K562 (cell line): ENCODE results near the gene ITPR1. TPM values are rescaled to one million over a fixed set of nuclear protein-coding genes. Genes with fewer than 3 reads are reported as not detected.

ENCODE experiments used
- ATF1 ChIP-seq, 2 experiments: fragments of 450-650 bp in 1 of 2; IDR thresholded peaks; 2 replicates each; pipeline ENCODE4 v1.6.1; 2016; ENCODE audit warnings: missing compliant biosample characterization in 1 of 2, missing genetic modification characterization in 1 of 2
- CGGBP1 ChIP-seq: fragments of 250-450 bp; sonication (Bioruptor Pico); IDR thresholded peaks from 2 replicates; pipeline ENCODE4 v1.9.0; 2021; ENCODE audit warnings: mild to moderate bottlenecking
- CREB1 ChIP-seq, 2 experiments: sonication (generic) in 1 of 2; formaldehyde crosslinking in 1 of 2; IDR thresholded peaks; 2 replicates each; pipeline versions ENCODE4 v1.6.1 to v1.8.0; 2012 to 2022; ENCODE audit warnings: inconsistent platforms in 1 of 2, mild to moderate bottlenecking in 1 of 2, missing genetic modification reagents in 1 of 2, moderate library complexity in 1 of 2
- ELK3 ChIP-seq: fragments of 450-650 bp; formaldehyde crosslinking; IDR thresholded peaks from 2 replicates; pipeline ENCODE4 v1.4.0; 2020; ENCODE audit warnings: mild to moderate bottlenecking
- HNRNPLL ChIP-seq: fragments of 200-400 bp; formaldehyde crosslinking; IDR thresholded peaks from 2 replicates; pipeline ENCODE4 v1.6.1; 2017; ENCODE audit warnings: low read length, low read depth, mild to moderate bottlenecking; ENCODE audit not compliant: poor library complexity, severe bottlenecking
- MAX ChIP-seq: sonication (generic); formaldehyde crosslinking; IDR thresholded peaks from 2 replicates; pipeline ENCODE4 v1.9.0; 2022; ENCODE audit warnings: mild to moderate bottlenecking, missing genetic modification reagents
- MEF2A ChIP-seq: IDR thresholded peaks from 2 replicates; pipeline ENCODE4 v1.6.1; 2011; ENCODE audit warnings: low read depth, mild to moderate bottlenecking, low read length, moderate library complexity; ENCODE audit not compliant: control insufficient read depth
- MTA3 ChIP-seq: fragments of 450-650 bp; formaldehyde crosslinking; IDR thresholded peaks from 2 replicates; pipeline ENCODE4 v1.6.1; 2017; ENCODE audit warnings: mild to moderate bottlenecking, borderline replicate concordance
- MXD1 ChIP-seq: fragments of 250-450 bp; sonication (Bioruptor Pico); IDR thresholded peaks from 2 replicates; pipeline ENCODE4 v1.8.0; 2021; ENCODE audit warnings: borderline replicate concordance, mild to moderate bottlenecking, moderate library complexity; ENCODE audit not compliant: poor library complexity, severe bottlenecking
- PHF8 ChIP-seq: fragments of 200-600 bp; sonication (generic); IDR thresholded peaks from 2 replicates; pipeline ENCODE4 v1.6.1; 2012; ENCODE audit warnings: mixed run types, mild to moderate bottlenecking, inconsistent platforms, low read length, moderate library complexity, borderline replicate concordance
- PRMT5 ChIP-seq: sonication (generic); formaldehyde crosslinking; IDR thresholded peaks from 2 replicates; pipeline ENCODE4 v1.5.0; 2020; ENCODE audit warnings: missing genetic modification reagents
- RERE ChIP-seq: sonication (generic); formaldehyde crosslinking; IDR thresholded peaks from 2 replicates; pipeline ENCODE4 v1.8.0; 2023; ENCODE audit warnings: missing genetic modification reagents, mild to moderate bottlenecking, borderline replicate concordance
- THRB ChIP-seq: fragments of 450-650 bp; formaldehyde crosslinking; conservative IDR thresholded peaks from 2 replicates; pipeline ENCODE4 v1.4.0; 2022; ENCODE audit warnings: mild to moderate bottlenecking, missing genetic modification characterization
- ZFX ChIP-seq: sonication (generic); formaldehyde crosslinking; IDR thresholded peaks from 2 replicates; pipeline ENCODE4 v1.8.0; 2022; ENCODE audit warnings: mild to moderate bottlenecking, missing genetic modification reagents, moderate library complexity
- ZNF263 ChIP-seq: sonication (generic); formaldehyde crosslinking; IDR thresholded peaks from 2 replicates; pipeline ENCODE4 v1.8.0; 2022; ENCODE audit warnings: mild to moderate bottlenecking, missing genetic modification reagents, borderline replicate concordance
- ZNF696 ChIP-seq: fragments of 250-450 bp; sonication (Bioruptor Pico); conservative IDR thresholded peaks from 2 replicates; pipeline ENCODE4 v1.4.0; 2020; ENCODE audit warnings: mild to moderate bottlenecking, moderate library complexity
- polyA plus RNA-seq, 8 experiments: library from polyadenylated mRNA; depleted of rRNA in 4 of 8; stranded (reverse) in 5 of 8; unstranded in 3 of 8; fragments of >200 nt; fragmentation: Nextera tagmentation in 2 of 8; fragmentation: Illumina TruSeq in 1 of 8; extraction: Ambion mirVana in 2 of 8; extraction: Trizol in 1 of 8; gene quantifications; 2 replicates each; pipeline versions ENCODE4 v1.2.1 to v1.2.3, GENCODE V29; 2011 to 2014; ENCODE audit warnings: inconsistent platforms in 1 of 8, missing spikeins in 1 of 8
- total RNA-seq, 7 experiments: library from RNA; depleted of rRNA in 6 of 7; stranded (reverse); fragments of >200 nt in 6 of 7; fragmentation: Illumina TruSeq in 2 of 7; extraction: Trizol in 2 of 7; gene quantifications; 2 replicates each; pipeline versions ENCODE4 v1.2.1 to v1.2.3, GENCODE V29; 2011 to 2021; ENCODE audit warnings: low replicate concordance in 1 of 7

Gene ITPR1
- total and polyA plus RNA-seq, 9 of the 15 experiments (the other 6 are each of a cell fraction or from before 2014, with no cell fraction given), result 22.4 to 40.0 (median 27.4) TPM

GRCh38 chr3:4493014-4493940, at the start of gene ITPR1 (continued):
- TF ChIP-seq THRB (CRISPR knock-in tag), result peak; percentile 89
- no peak; the same call in none of the 2 replicates for TF ChIP-seq CGGBP1 (CRISPR knock-in tag)
- peak; percentile 90 for TF ChIP-seq MAX
- TF ChIP-seq HNRNPLL, result peak; percentile 43
- peak; percentile 94 for TF ChIP-seq ZNF263 (CRISPR knock-in tag)
- TF ChIP-seq ZFX, result peak; percentile 75
- peak; percentile 100 for TF ChIP-seq MTA3
- peak; percentile 63; the same call in 1 of the 2 replicates for TF ChIP-seq PHF8
- peak; percentile 51 for TF ChIP-seq MXD1 (CRISPR knock-in tag)
- TF ChIP-seq RERE (CRISPR knock-in tag), result no peak
- TF ChIP-seq CREB1 (IDR thresholded peaks at IDR 0.05), result peak; percentile 77
- peak; percentile 77; the same call in 1 of the 2 replicates for TF ChIP-seq CREB1 (CRISPR knock-in tag; IDR thresholded peaks at IDR 0.05)
- 0 out of 2 replicates have a peak, but pooled peaks have one; percentile 55 for TF ChIP-seq MEF2A
- no peak for TF ChIP-seq ZNF696
- TF ChIP-seq PRMT5 (CRISPR knock-in tag), result no peak
- no peak for TF ChIP-seq ELK3 (CRISPR knock-in tag)
- no peak for TF ChIP-seq ATF1 (CRISPR knock-in tag; IDR thresholded peaks at IDR 0.05)
- peak; percentile 90 for TF ChIP-seq ATF1 (tag; IDR thresholded peaks at IDR 0.05)
